H1 (cell line): ENCODE data around the gene CLEC4F. TPM values are rescaled to one million over a fixed set of nuclear protein-coding genes. Genes with fewer than 3 reads are reported as not detected.

Experiments
- CTCF ChIA-PET: fragments of 300-600 bp; sonication (Branson Sonifier 250); formaldehyde crosslinking; loops from one replicate; lab custom pipeline; 2021; ENCODE audit not compliant: partially characterized antibody; lab: Charles Lee
- POLR2A ChIA-PET: fragments of 300-600 bp; sonication (Branson Sonifier 250); formaldehyde crosslinking; loops from one replicate; lab custom pipeline; 2021; ENCODE audit warnings: inconsistent platforms; ENCODE audit not compliant: partially characterized antibody; lab: Charles Lee
- DNase-seq, 2 experiments: peaks; one replicate each; pipeline versions ENCODE4 v3.0.0 to v3.0.0-alpha.2; 2010 to 2022; ENCODE audit warnings: low spot score in 2 of 2, low read depth in 1 of 2, mixed read lengths in 1 of 2
- FAIRE-seq: peaks from 2 replicates; lab custom pipeline; 2011; peaks lifted over from hg19 to GRCh38; lab: Jason Lieb, UNC
- H2AFZ ChIP-seq: 2 replicates; pipeline ENCODE4 v1.8.1; 2012; ENCODE audit warnings: low read length, inconsistent platforms
- H2AK5ac ChIP-seq: 2 replicates; pipeline ENCODE4 v1.6.1; 2013; ENCODE audit warnings: low read depth, low read length
- H2BK120ac ChIP-seq: replicated peaks from 2 replicates; pipeline ENCODE3; 2013; ENCODE audit warnings: low read depth, low read length, inconsistent platforms
- H2BK12ac ChIP-seq: 2 replicates; pipeline ENCODE4 v1.6.1; 2013; ENCODE audit warnings: low read depth, low read length
- H2BK15ac ChIP-seq: 2 replicates; pipeline ENCODE4 v1.6.1; 2013; ENCODE audit warnings: low read length
- H2BK20ac ChIP-seq: 2 replicates; pipeline ENCODE4 v1.6.1; 2013; ENCODE audit warnings: low read length
- H2BK5ac ChIP-seq: 2 replicates; pipeline ENCODE4 v1.6.1; 2013; ENCODE audit warnings: low read depth, low read length
- H3K14ac ChIP-seq: 2 replicates; pipeline ENCODE4 v1.6.1; 2013; ENCODE audit warnings: inconsistent platforms; ENCODE audit not compliant: insufficient read length
- H3K18ac ChIP-seq: 2 replicates; pipeline ENCODE4 v1.6.1; 2013; ENCODE audit warnings: low read length; ENCODE audit errors: extremely low read depth
- H3K23ac ChIP-seq: 2 replicates; pipeline ENCODE4 v1.6.1; 2013; ENCODE audit warnings: inconsistent platforms; ENCODE audit not compliant: insufficient read length
- H3K23me2 ChIP-seq: 2 replicates; pipeline ENCODE4 v1.6.1; 2013; ENCODE audit warnings: low read depth, low read length
- H3K27ac ChIP-seq: 2 replicates; pipeline ENCODE4 v1.6.1; 2011; ENCODE audit warnings: low read depth, low read length, inconsistent platforms
- H3K27me3 ChIP-seq, 4 experiments: replicated peaks in 1 of 4; 1 replicate in 1 of 4; 2 replicates in 3 of 4; pipeline versions ENCODE4 v1.6.1 to v1.8.1; 2011 to 2013; ENCODE audit warnings: low read length in 3 of 4, mild to moderate bottlenecking in 3 of 4, inconsistent platforms in 2 of 4, mixed read lengths in 2 of 4, moderate library complexity in 1 of 4; ENCODE audit not compliant: control insufficient read depth in 3 of 4, insufficient read depth in 3 of 4; ENCODE audit errors: extremely low read depth in 1 of 4
- H3K36me3 ChIP-seq, 4 experiments: 2 replicates each; pipeline versions ENCODE4 v1.6.1 to v1.8.1; 2011 to 2013; ENCODE audit warnings: mild to moderate bottlenecking in 4 of 4, low read length in 3 of 4, moderate library complexity in 2 of 4, control low read depth in 1 of 4, inconsistent platforms in 1 of 4; ENCODE audit not compliant: insufficient read depth in 4 of 4, control insufficient read depth in 2 of 4
- H3K4ac ChIP-seq: replicated peaks from 2 replicates; pipeline ENCODE3; 2013; ENCODE audit warnings: low read length, low read depth, mixed read lengths, inconsistent platforms; ENCODE audit not compliant: insufficient read length
- H3K4me1 ChIP-seq, 4 experiments: replicated peaks in 1 of 4; 1 replicate in 1 of 4; 2 replicates in 3 of 4; pipeline versions ENCODE4 v1.6.1 to v1.8.1; 2011 to 2013; ENCODE audit warnings: low read length in 3 of 4, inconsistent platforms in 2 of 4, mixed read lengths in 1 of 4; ENCODE audit not compliant: insufficient read depth in 4 of 4, control insufficient read depth in 3 of 4
- H3K4me2 ChIP-seq, 2 experiments: 2 replicates each; pipeline versions ENCODE4 v1.6.1 to v1.8.1; 2011 to 2013; ENCODE audit warnings: low read depth in 2 of 2, low read length in 2 of 2, control low read depth in 1 of 2, inconsistent platforms in 1 of 2, mild to moderate bottlenecking in 1 of 2; ENCODE audit not compliant: insufficient read depth in 1 of 2
- H3K4me3 ChIP-seq, 4 experiments: fragments of 200-600, 300-600 bp in 1 of 4; sonication (generic), shearing (Covaris generic), sonication (Bioruptor Twin) in 1 of 4; 2 replicates each; pipeline versions ENCODE4 v1.5.1 to v1.8.1; 2011 to 2016; ENCODE audit warnings: low read length in 4 of 4, low read depth in 3 of 4, control low read depth in 2 of 4, inconsistent platforms in 2 of 4, mild to moderate bottlenecking in 2 of 4, mixed read lengths in 1 of 4, moderate library complexity in 1 of 4; ENCODE audit not compliant: insufficient read depth in 2 of 4; ENCODE audit errors: extremely low read depth in 1 of 4
- H3K56ac ChIP-seq: replicated peaks from 2 replicates; pipeline ENCODE3; 2013; ENCODE audit warnings: low read depth, mild to moderate bottlenecking, mixed read lengths, low read length, inconsistent platforms; ENCODE audit not compliant: insufficient read length
- H3K79me1 ChIP-seq: 2 replicates; pipeline ENCODE4 v1.6.1; 2013; ENCODE audit warnings: low read depth, low read length, control low read depth
- H3K79me2 ChIP-seq, 2 experiments: 2 replicates each; pipeline versions ENCODE4 v1.6.1 to v1.8.1; 2012 to 2013; ENCODE audit warnings: low read length in 2 of 2, mild to moderate bottlenecking in 2 of 2, inconsistent platforms in 1 of 2; ENCODE audit not compliant: insufficient read depth in 2 of 2, control insufficient read depth in 1 of 2
- H3K9ac ChIP-seq, 4 experiments: replicated peaks in 1 of 4; 1 replicate in 1 of 4; 2 replicates in 3 of 4; pipeline versions ENCODE4 v1.6.1 to v1.8.1; 2011 to 2013; ENCODE audit warnings: low read depth in 3 of 4, low read length in 3 of 4, control low read depth in 2 of 4, mild to moderate bottlenecking in 2 of 4, moderate library complexity in 2 of 4, inconsistent platforms in 1 of 4; ENCODE audit errors: extremely low read depth in 1 of 4
- H3K9me3 ChIP-seq, 2 experiments: 2 replicates each; pipeline versions ENCODE4 v1.6.1 to v1.8.1; 2012 to 2013; ENCODE audit warnings: mild to moderate bottlenecking in 2 of 2, moderate library complexity in 2 of 2, control low read depth in 1 of 2, inconsistent platforms in 1 of 2, low read depth in 1 of 2, low read length in 1 of 2, mixed read lengths in 1 of 2; ENCODE audit not compliant: insufficient read depth in 2 of 2
- H4K20me1 ChIP-seq, 2 experiments: replicated peaks in 1 of 2; 2 replicates each; pipeline versions ENCODE3 to v1.8.1; 2011 to 2013; ENCODE audit warnings: inconsistent platforms in 2 of 2, low read length in 2 of 2, mild to moderate bottlenecking in 1 of 2; ENCODE audit not compliant: insufficient read depth in 2 of 2, control insufficient read depth in 1 of 2
- H4K5ac ChIP-seq: 2 replicates; pipeline ENCODE4 v1.6.1; 2013; ENCODE audit warnings: low read length, low read depth, mixed read lengths, inconsistent platforms; ENCODE audit not compliant: insufficient read length
- H4K8ac ChIP-seq: 2 replicates; pipeline ENCODE4 v1.8.0; 2013; ENCODE audit warnings: mild to moderate bottlenecking, moderate library complexity, low read length, inconsistent platforms; ENCODE audit not compliant: insufficient read depth; ENCODE audit errors: extremely low read depth
- H4K91ac ChIP-seq: replicated peaks from 2 replicates; pipeline ENCODE3; 2013; ENCODE audit warnings: low read length, mixed read lengths, inconsistent platforms; ENCODE audit not compliant: insufficient read length
- CBX8 ChIP-seq: fragments of 300-800, 300-1000 bp; sonication (generic); IDR thresholded peaks from 2 replicates; pipeline ENCODE4 v1.7.1; 2016; ENCODE audit warnings: low read depth, low read length, borderline replicate concordance
- CEBPB ChIP-seq: IDR thresholded peaks from 2 replicates; pipeline ENCODE4 v1.6.1; 2012; ENCODE audit warnings: low read depth, low read length
- CREB1 ChIP-seq: IDR thresholded peaks from 2 replicates; pipeline ENCODE4 v1.6.1; 2012; ENCODE audit warnings: inconsistent platforms
- EZH2 ChIP-seq: fragments of 200-600 bp; sonication (generic); IDR thresholded peaks from 2 replicates; pipeline ENCODE4 v1.7.1; 2012; ENCODE audit warnings: low read depth, mild to moderate bottlenecking, moderate library complexity, low read length, inconsistent platforms; ENCODE audit not compliant: severe bottlenecking
- PHF8 ChIP-seq: fragments of 200-600 bp; sonication (generic); conservative IDR thresholded peaks from 2 replicates; pipeline ENCODE4 v1.7.1; 2012; ENCODE audit warnings: low read depth, mild to moderate bottlenecking, inconsistent platforms, low read length, moderate library complexity
- POLR2A ChIP-seq, 2 experiments: IDR thresholded peaks; 1 replicate in 1 of 2; 2 replicates in 1 of 2; pipeline ENCODE4 v1.6.1; 2011; ENCODE audit warnings: low read depth in 2 of 2, low read length in 2 of 2, mild to moderate bottlenecking in 2 of 2; ENCODE audit errors: control extremely low read depth in 1 of 2
- RBBP5 ChIP-seq: IDR thresholded peaks from 2 replicates; pipeline ENCODE4 v1.7.1; 2012; ENCODE audit warnings: low read depth, mild to moderate bottlenecking, inconsistent platforms, low read length, moderate library complexity, borderline replicate concordance
- SIN3A ChIP-seq, 2 experiments: IDR thresholded peaks in 1 of 2; conservative IDR thresholded peaks in 1 of 2; 2 replicates each; pipeline ENCODE4 v1.6.1; 2011 to 2012; ENCODE audit warnings: low read length in 2 of 2, improper control_type of control experiment in 1 of 2, low read depth in 1 of 2, mild to moderate bottlenecking in 1 of 2
- TAF7 ChIP-seq: optimal IDR thresholded peaks from 2 replicates; pipeline ENCODE3; 2011; ENCODE audit warnings: low read depth, mild to moderate bottlenecking, inconsistent platforms, low read length, moderate library complexity, borderline replicate concordance
- ZNF274 ChIP-seq: IDR thresholded peaks from 2 replicates; pipeline ENCODE4 v1.7.0; 2012; ENCODE audit warnings: low read length, borderline replicate concordance; ENCODE audit errors: extremely low read depth
- WGBS, 2 experiments: shearing (Covaris generic) in 1 of 2; methylation state at CpG; one replicate each; pipeline versions ENCODE4 v1.1.6 to v1.1.7; 2013 to 2015; ENCODE audit warnings: low lambda C conversion rate in 2 of 2, mixed read lengths in 2 of 2, inconsistent platforms in 1 of 2, low coverage in 1 of 2, missing lambda C conversion rate in 1 of 2; ENCODE audit not compliant: insufficient replicate concordance in 2 of 2, insufficient coverage in 1 of 2, insufficient read length in 1 of 2; ENCODE audit errors: extremely low coverage in 1 of 2, missing lambda C conversion rate in 1 of 2; 5-methylcytosine and 5-hydroxymethylcytosine counted together
- polyA plus RNA-seq, 7 experiments: library from polyadenylated mRNA; depleted of rRNA in 3 of 7; stranded (reverse) in 5 of 7; unstranded in 2 of 7; fragments of >200 nt in 5 of 7; fragments of 200-250 nt in 2 of 7; gene quantifications; 1 replicate in 5 of 7; 2 replicates in 1 of 7; 4 replicates in 1 of 7; pipeline versions ENCODE4 v1.2.1 to v1.2.3, GENCODE V29; 2011 to 2013; ENCODE audit warnings: missing spikeins in 2 of 7, mixed read lengths in 2 of 7
- total RNA-seq: library from RNA; stranded (reverse); fragmentation: NEBNext Ultra II Directional; extraction: Animal tissue kit (Norgen Biotek cat#: 25700); gene quantifications from 2 replicates; pipeline ENCODE4 v1.2.1, GENCODE V29; 2021

The CLEC4F gene
- total and polyA plus RNA-seq, 2 of the 8 experiments (the other 6 are each of a cell fraction or from before 2014, with no cell fraction given): not detected

DNA sequence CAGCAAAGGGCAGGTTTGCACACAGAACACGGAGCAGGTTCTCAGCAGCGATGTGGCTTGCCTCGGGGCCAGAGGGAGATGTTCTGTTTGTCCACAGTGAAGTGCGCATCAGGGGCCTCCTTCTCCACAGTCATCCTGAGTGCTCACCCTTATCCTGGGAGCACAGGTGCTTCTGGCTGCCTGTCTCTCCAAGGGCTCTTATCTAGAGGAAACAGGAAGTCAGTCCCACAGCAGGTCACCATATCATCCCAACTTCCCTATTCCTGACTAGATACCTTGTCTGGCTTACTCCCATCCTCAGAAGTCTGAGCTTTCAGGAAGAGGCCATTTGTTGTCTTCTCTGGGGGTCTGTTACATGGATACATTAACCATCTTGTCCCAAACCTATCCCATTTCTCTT lies 15.2 kb upstream of the CLEC4F start, which contains the start of gene CD207:
CD207 (minus strand) TSS at position 174 of the 400 bp plus-strand sequence; CDS start at position 134, 40 bp downstream.
- Histone ChIP-seq H3K9ac (no peak within 1 kb of the TSS), H4K8ac (no peak within 1 kb of the TSS), H3K79me1 (no peaks in the 10 kb centered on the region), H2BK12ac (no peak within 1 kb of the TSS), H2AK5ac (no peak within 1 kb of the TSS), H2BK20ac (no peak within 1 kb of the TSS), H2AFZ (no peak within 1 kb of the TSS), H3K14ac (no peak within 1 kb of the TSS), H3K4me3 (no peak within 1 kb of the TSS), H3K4me1 (no peaks in the 10 kb centered on the region), H3K18ac (no peak within 1 kb of the TSS), H3K27me3 (peaks cover 0 to 2% (median under 1%) of the 10 kb centered on the region in 4 experiments; a peak in 2 of 7 replicates), H4K91ac (no peak within 1 kb of the TSS), H3K36me3 (no peaks in the 10 kb centered on the region), H3K56ac (no peak within 1 kb of the TSS), H4K20me1 (no peaks in the 10 kb centered on the region), H3K9me3 (no peaks in the 10 kb centered on the region), H2BK15ac (no peak within 1 kb of the TSS), H3K23me2 (no peaks in the 10 kb centered on the region), H3K23ac (no peak within 1 kb of the TSS), H2BK5ac (no peak within 1 kb of the TSS), H3K79me2 (no peaks in the 10 kb centered on the region), H3K4me2 (no peak within 1 kb of the TSS), H2BK120ac (no peak within 1 kb of the TSS), H4K5ac (no peak within 1 kb of the TSS), H3K27ac (no peak within 1 kb of the TSS), H3K4ac (no peak within 1 kb of the TSS)
- ChIA-PET POLR2A (no interaction called here), CTCF (interaction anchor here (0.8 to 1.6 kb wide), 2 partner anchors 67 to 112 kb away, joined by 3 read pairs; partner anchors contain the start of gene ADD2)
- DNase-seq (no peak), FAIRE-seq (no peak)
- WGBS, 2 experiments: 95% methylated on average over 4 of the region's 4 CpGs; no CpG with 5 or more reads in 1 of the 2 experiments
- TF ChIP-seq CEBPB (no peak), RBBP5 (no peak), CREB1 (no peak), CBX8 (no peak), SIN3A (conservative IDR thresholded peaks at IDR 0.05 in 1 of 2, IDR thresholded peaks at IDR 0.05 in 1 of 2; ENCODE audit: low read depth in 1 of 2, low read length in 2 of 2) (no peak), POLR2A (IDR thresholded peaks at IDR 0.05; ENCODE audit: control extremely low read depth in 1 of 2, low read depth in 2 of 2, low read length in 2 of 2) (no peak), ZNF274 (no peak), TAF7 (no peak), PHF8 (no peak), EZH2 (no peak)
